ENCODE measurements around the gene BRINP1.

GRCh38 chr9:119180897-119181296 is 188.3 kb downstream of the BRINP1 start:
- TF ChIP-seq CTCF (IDR thresholded peaks at IDR 0.05) (no peak), POLR2A (IDR thresholded peaks at IDR 0.05) (no peak)
